Kidney (tissue), 14 donors: ENCODE results near the gene ATP5F1A. TPM values are rescaled to one million over a fixed set of nuclear protein-coding genes. Genes with fewer than 3 reads are reported as not detected.

Experiments used
- DNase-seq, 5 donors: peaks; one replicate each; pipeline ENCODE4 v3.0.0-alpha.2; 2013 to 2020
- FAIRE-seq: peaks from 2 replicates; lab custom pipeline; 2012; peaks lifted over from hg19 to GRCh38; lab: Jason Lieb, UNC
- H3K27ac ChIP-seq, 2 donors: one replicate each; pipeline ENCODE4 v1.7.0; 2013; ENCODE audit warnings: low read depth in 2 of 2, low read length in 2 of 2, inconsistent platforms in 1 of 2
- H3K27me3 ChIP-seq: one replicate; pipeline ENCODE4 v1.7.1; 2013; ENCODE audit warnings: low read length, inconsistent platforms; ENCODE audit not compliant: control insufficient read depth, insufficient read depth
- H3K36me3 ChIP-seq, 3 donors: one replicate each; pipeline versions ENCODE4 v1.7.0 to v1.7.1; 2013; ENCODE audit warnings: low read length in 3 of 3, control low read depth in 1 of 3, inconsistent platforms in 1 of 3; ENCODE audit not compliant: insufficient read depth in 3 of 3, control insufficient read depth in 2 of 3
- H3K4me1 ChIP-seq, 3 donors: one replicate each; pipeline versions ENCODE4 v1.7.0 to v1.7.1; 2013; ENCODE audit warnings: low read length in 3 of 3, inconsistent platforms in 1 of 3, low read depth in 1 of 3; ENCODE audit not compliant: control insufficient read depth in 2 of 3, insufficient read depth in 2 of 3
- H3K4me3 ChIP-seq, 3 donors: one replicate each; pipeline versions ENCODE4 v1.7.0 to v1.8.1; 2013; ENCODE audit warnings: low read length in 3 of 3, control low read depth in 1 of 3, inconsistent platforms in 1 of 3
- H3K9ac ChIP-seq, 3 donors: one replicate each; pipeline versions ENCODE4 v1.7.0 to v1.7.1; 2013; ENCODE audit warnings: low read length in 3 of 3, control low read depth in 1 of 3, inconsistent platforms in 1 of 3
- H3K9me3 ChIP-seq, 3 donors: one replicate each; pipeline versions ENCODE4 v1.7.0 to v1.7.1; 2013; ENCODE audit warnings: low read length in 3 of 3, control low read depth in 1 of 3, inconsistent platforms in 1 of 3; ENCODE audit not compliant: control insufficient read depth in 2 of 3, insufficient read depth in 1 of 3
- intact Hi-C: fragments of 100-400 bp; cut with DNase I; formaldehyde crosslinking; loops from one replicate; pipeline ENCODE4 v1.11.1; 2022
- polyA plus RNA-seq: library from polyadenylated mRNA; stranded (reverse); fragments of 350-450 nt; fragmentation: Illumina TruSeq; extraction: RNeasy Lipid Tissue Mini Kit (QIAGEN cat#74804); gene quantifications from one replicate; pipeline ENCODE4 v1.2.3, GENCODE V29; 2014; ENCODE audit warnings: low read depth, low replicate concordance; ENCODE audit not compliant: insufficient read depth
- total RNA-seq: library from RNA; stranded (reverse); fragmentation: NEBNext Ultra II Directional; extraction: Animal tissue kit (Norgen Biotek cat#: 25700); gene quantifications from one replicate; pipeline ENCODE4 v1.2.1, GENCODE V29; 2021
- TF ChIP-seq, protein P1 (sequence below): IDR thresholded peaks from 3 replicates; pipeline ENCODE4 v1.5.1; 2012; ENCODE audit warnings: mild to moderate bottlenecking, moderate library complexity, borderline replicate concordance; ENCODE audit not compliant: insufficient read depth; ENCODE audit errors: extremely low read depth
- donor health status: control.
- donor health status: control.
- donor health status: control.
- donor health status: control.
- donor health status: control.
- donor health status: DM: yes; HTN: yes; CAD: no.
- donor health status: Normal renal cell carcinoma (clear cell type).

ATP5F1A gene
- total and polyA plus RNA-seq, 2 donors from 2014 or later, result 417 to 1,054 TPM

DNA sequence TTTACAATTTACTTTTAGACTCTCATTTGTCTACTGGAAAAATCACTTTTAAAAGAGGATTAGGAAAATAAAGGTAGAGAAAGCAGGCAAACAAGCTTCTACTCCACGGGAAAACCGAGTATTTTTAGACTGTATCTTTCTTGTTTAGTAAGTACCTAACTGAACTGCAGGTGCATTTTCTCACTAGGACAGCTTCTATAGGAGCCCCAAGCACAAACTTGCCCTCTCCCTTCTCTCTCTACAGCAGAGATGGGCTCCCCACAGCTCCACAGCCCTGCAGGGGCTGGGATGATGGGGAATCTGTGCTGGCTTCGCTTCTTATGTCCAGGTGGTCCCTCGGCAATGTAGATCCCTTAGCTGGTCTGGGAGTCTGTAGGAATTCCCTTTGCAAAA, 42.3 kb downstream of the ATP5F1A start:
- Histone ChIP-seq H3K27me3 (no peaks in the 10 kb centered on the region), H3K9ac (no peak overlapping the region), H3K9me3 (no peaks in the 10 kb centered on the region), H3K4me1 (peaks cover 3 to 11% (median 3%) of the 10 kb centered on the region in 3 donors), H3K4me3 (no peak overlapping the region), H3K27ac (no peak overlapping the region), H3K36me3 (no peaks in the 10 kb centered on the region)
- intact Hi-C loops, result no loop called here
- DNase-seq (no peak), FAIRE-seq (no peak)
- TF ChIP-seq, protein P1, sequence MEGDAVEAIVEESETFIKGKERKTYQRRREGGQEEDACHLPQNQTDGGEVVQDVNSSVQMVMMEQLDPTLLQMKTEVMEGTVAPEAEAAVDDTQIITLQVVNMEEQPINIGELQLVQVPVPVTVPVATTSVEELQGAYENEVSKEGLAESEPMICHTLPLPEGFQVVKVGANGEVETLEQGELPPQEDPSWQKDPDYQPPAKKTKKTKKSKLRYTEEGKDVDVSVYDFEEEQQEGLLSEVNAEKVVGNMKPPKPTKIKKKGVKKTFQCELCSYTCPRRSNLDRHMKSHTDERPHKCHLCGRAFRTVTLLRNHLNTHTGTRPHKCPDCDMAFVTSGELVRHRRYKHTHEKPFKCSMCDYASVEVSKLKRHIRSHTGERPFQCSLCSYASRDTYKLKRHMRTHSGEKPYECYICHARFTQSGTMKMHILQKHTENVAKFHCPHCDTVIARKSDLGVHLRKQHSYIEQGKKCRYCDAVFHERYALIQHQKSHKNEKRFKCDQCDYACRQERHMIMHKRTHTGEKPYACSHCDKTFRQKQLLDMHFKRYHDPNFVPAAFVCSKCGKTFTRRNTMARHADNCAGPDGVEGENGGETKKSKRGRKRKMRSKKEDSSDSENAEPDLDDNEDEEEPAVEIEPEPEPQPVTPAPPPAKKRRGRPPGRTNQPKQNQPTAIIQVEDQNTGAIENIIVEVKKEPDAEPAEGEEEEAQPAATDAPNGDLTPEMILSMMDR, result no peak

DNA sequence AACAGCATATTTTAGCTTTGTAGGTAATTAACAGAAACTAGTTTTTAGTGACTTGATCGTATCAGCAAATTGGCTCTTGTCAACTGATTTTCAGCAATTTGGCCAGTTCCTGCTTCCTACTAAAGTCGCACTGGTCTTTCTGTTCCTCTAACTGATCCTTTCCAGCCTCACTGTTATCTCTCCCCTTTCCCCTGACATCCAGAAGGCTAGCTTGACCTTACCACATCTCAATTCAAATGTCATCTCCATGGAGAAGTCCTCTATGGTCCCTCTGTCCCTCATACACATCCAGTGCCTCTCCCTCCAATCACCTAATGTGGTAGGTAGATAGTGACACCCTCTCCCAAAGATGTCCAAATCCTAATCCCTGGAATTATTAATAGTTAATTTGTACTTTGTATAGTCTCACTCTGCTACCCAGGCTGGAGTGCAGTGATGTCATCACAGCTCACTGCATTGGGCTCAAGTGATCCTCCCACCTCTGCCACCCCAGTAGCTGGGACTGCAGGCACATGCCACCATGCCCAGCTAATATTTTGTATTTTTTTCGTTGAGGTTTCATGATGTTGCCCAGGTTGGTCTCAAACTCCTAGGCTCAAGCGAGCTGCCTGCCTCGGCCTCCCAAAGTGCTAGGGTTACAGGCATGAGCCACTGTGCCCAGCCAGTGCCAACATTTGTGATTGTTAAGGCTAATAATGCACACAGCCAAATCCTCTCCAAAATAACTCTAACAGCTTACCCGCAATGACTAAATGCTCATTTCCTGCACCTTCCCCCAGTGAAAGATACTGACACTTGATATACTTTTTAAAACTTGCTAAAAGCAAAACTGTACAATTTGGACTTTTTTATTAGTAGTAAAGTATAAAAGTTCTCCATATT, 42.9 kb downstream of the ATP5F1A start:
- H3K36me3 ChIP-seq, result no peaks in the 10 kb centered on the region
- no peaks in the 10 kb centered on the region for H3K9me3 ChIP-seq
- H3K27me3 ChIP-seq, result no peaks in the 10 kb centered on the region
- FAIRE-seq (no peak), DNase-seq (no peak)
- intact Hi-C loops, result no loop called here
- peaks cover 3 to 11% (median 3%) of the 10 kb centered on the region in 3 donors for H3K4me1 ChIP-seq
- TF ChIP-seq, protein P1, result no peak
- H3K27ac ChIP-seq, result no peak overlapping the region
- H3K4me3 ChIP-seq, result no peak overlapping the region
- no peak overlapping the region for H3K9ac ChIP-seq

DNA sequence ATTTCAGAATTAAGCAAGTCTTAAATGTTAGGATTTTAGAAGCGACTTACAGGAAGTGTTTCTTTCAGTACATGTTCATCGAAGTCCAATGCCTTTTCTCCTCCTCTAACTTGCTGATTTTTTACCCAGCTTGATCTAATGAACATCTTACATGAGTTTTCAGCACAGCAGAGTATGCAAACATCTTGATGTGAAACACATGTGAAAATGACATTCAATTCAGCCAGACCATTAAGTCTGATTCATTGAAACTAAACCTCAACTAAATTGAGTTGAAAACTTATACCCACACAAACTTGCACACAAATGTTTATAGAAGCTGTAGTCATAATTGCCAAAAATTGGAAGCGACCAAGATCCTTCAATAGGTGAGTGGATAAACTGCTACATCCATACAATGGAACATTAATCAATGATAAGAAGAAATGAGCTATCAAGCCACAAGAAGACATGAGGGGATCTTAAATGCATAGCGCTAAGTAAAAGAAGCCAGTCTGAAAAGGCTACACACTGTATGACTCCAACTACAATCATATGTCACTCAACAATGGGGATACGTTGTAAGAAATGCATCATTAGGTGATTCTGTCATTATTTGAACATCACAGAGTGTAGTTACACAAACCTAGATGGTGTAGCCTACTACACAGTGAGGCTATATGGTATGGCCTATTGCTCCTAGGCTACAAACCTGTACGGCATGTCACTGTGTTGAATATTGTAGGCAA, 44.6 kb downstream of the ATP5F1A start:
- Histone ChIP-seq H3K36me3 (no peaks in the 10 kb centered on the region), H3K27ac (no peak overlapping the region), H3K9me3 (no peaks in the 10 kb centered on the region), H3K4me1 (peaks cover 3 to 11% (median 3%) of the 10 kb centered on the region in 3 donors), H3K27me3 (no peaks in the 10 kb centered on the region), H3K9ac (no peak overlapping the region), H3K4me3 (no peak overlapping the region)
- intact Hi-C loops, result no loop called here
- TF ChIP-seq, protein P1, result no peak
- FAIRE-seq (no peak), DNase-seq (no peak)
